Activated T-helper 1 cell treated with anti-CD3 and anti-CD28 coated beads, Interleukin-2, amount 50 U/mL, for 16 hours (primary cell): ENCODE results near the gene COBLL1.
"Not testable (repeated sequence)": the region's sequence is repeated elsewhere in the genome, so short reads cannot be mapped to it uniquely, and the experiment has no call there.

Experiments
- DNase-seq, 2 donors: peaks; one replicate each; pipeline ENCODE4 v3.0.0-alpha.2; 2020; ENCODE audit warnings: low read depth in 1 of 2, low spot score in 1 of 2

The COBLL1 gene

GRCh38 chr2:164721430-164721829, 120.2 kb downstream of the COBLL1 start:
- DNase-seq: no peak

GRCh38 chr2:164719996-164720941, 121.4 kb downstream of the COBLL1 start:
- DNase-seq: no peak

GRCh38 chr2:164717000-164717803, 124.4 kb downstream of the COBLL1 start:
- no peak for DNase-seq

- no peak for DNase-seq
These were observed 127.2 kb downstream of the COBLL1 start for GRCh38 chr2:164714471-164714870.

GRCh38 chr2:164711766-164712138, 129.9 kb downstream of the COBLL1 start:
- DNase-seq: no peak

GRCh38 chr2:164710837-164711765, 130.5 kb downstream of the COBLL1 start:
- DNase-seq: no peak

- not testable (repeated sequence) for DNase-seq
These were observed 131.3 kb downstream of the COBLL1 start for GRCh38 chr2:164710252-164710836.

GRCh38 chr2:164706522-164706921, 135.1 kb downstream of the COBLL1 start:
- DNase-seq: no peak

GRCh38 chr2:164705412-164706167, 136.0 kb downstream of the COBLL1 start:
- DNase-seq: no peak

- DNase-seq: no peak
These were observed 137.5 kb downstream of the COBLL1 start for GRCh38 chr2:164703915-164704706.

GRCh38 chr2:164701565-164701964, 140.1 kb downstream of the COBLL1 start:
- DNase-seq: no peak

- no peak for DNase-seq
These were observed 141.2 kb downstream of the COBLL1 start for GRCh38 chr2:164700390-164700789.

- no peak for DNase-seq
These were observed 143.7 kb downstream of the COBLL1 start for GRCh38 chr2:164697688-164698461.

- DNase-seq: no peak
These were observed 145.0 kb downstream of the COBLL1 start for GRCh38 chr2:164696634-164697033.

GRCh38 chr2:164694275-164694695, 147.3 kb downstream of the COBLL1 start:
- no peak for DNase-seq

- no peak for DNase-seq
These were observed 147.8 kb downstream of the COBLL1 start for GRCh38 chr2:164693834-164694233.

- DNase-seq: no peak
These were observed 148.2 kb downstream of the COBLL1 start for GRCh38 chr2:164693390-164693789.

- no peak for DNase-seq
These were observed 148.7 kb downstream of the COBLL1 start for GRCh38 chr2:164692958-164693357.
